MG63 (cell line): ENCODE measurements around the gene ATP6V1C2. TPM values are rescaled to one million over a fixed set of nuclear protein-coding genes. Genes with fewer than 3 reads are reported as not detected.

ENCODE experiments used
- DNase-seq: peaks from one replicate; pipeline ENCODE4 v3.0.0-alpha.2; 2020
- H3K27me3 ChIP-seq: fragments of 250-450 bp; sonication (Bioruptor Pico); 2 replicates; pipeline ENCODE4 v1.5.1; 2020; ENCODE audit warnings: mild to moderate bottlenecking, moderate library complexity
- H3K36me3 ChIP-seq: fragments of 250-450 bp; sonication (Bioruptor Pico); 2 replicates; pipeline ENCODE4 v1.5.1; 2020; ENCODE audit warnings: mild to moderate bottlenecking, moderate library complexity
- H3K4me3 ChIP-seq: fragments of 250-450 bp; sonication (Bioruptor Pico); 2 replicates; pipeline ENCODE4 v1.5.1; 2020; ENCODE audit warnings: mild to moderate bottlenecking, moderate library complexity
- H3K9me3 ChIP-seq: fragments of 250-450 bp; sonication (Bioruptor Pico); 2 replicates; pipeline ENCODE4 v1.5.1; 2020; ENCODE audit warnings: mild to moderate bottlenecking, moderate library complexity
- total RNA-seq: library from RNA; depleted of rRNA; stranded (reverse); fragments of >200 nt; shearing (Covaris generic); gene quantifications from 2 replicates; pipeline ENCODE4 v1.2.3, GENCODE V29; 2014; ENCODE audit warnings: low replicate concordance; rRNA removed

The ATP6V1C2 gene
- total RNA-seq, 1 experiment from 2014 or later, result not detected

GRCh38 chr2:10830641-10831399, 109.4 kb downstream of the ATP6V1C2 start:
- Histone ChIP-seq H3K27me3 (no peaks in the 10 kb centered on the region), H3K9me3 (no peaks in the 10 kb centered on the region), H3K4me3 (no peak overlapping the region), H3K36me3 (no peaks in the 10 kb centered on the region)
- no peak for DNase-seq

- no peak overlapping the region for H3K4me3 ChIP-seq
- no peaks in the 10 kb centered on the region for H3K36me3 ChIP-seq
- no peak for DNase-seq
- no peaks in the 10 kb centered on the region for H3K9me3 ChIP-seq
- no peaks in the 10 kb centered on the region for H3K27me3 ChIP-seq
Measured at GRCh38 chr2:10831400-10831985, 110.1 kb downstream of the ATP6V1C2 start.

- peak; percentile 72 for DNase-seq
- Histone ChIP-seq H3K36me3 (no peaks in the 10 kb centered on the region), H3K9me3 (no peaks in the 10 kb centered on the region), H3K27me3 (no peaks in the 10 kb centered on the region), H3K4me3 (no peak overlapping the region)
Measured at GRCh38 chr2:10832203-10832936, 110.9 kb downstream of the ATP6V1C2 start.

- no peaks in the 10 kb centered on the region for H3K27me3 ChIP-seq
- no peaks in the 10 kb centered on the region for H3K9me3 ChIP-seq
- no peak for DNase-seq
- H3K4me3 ChIP-seq, result no peak overlapping the region
- no peaks in the 10 kb centered on the region for H3K36me3 ChIP-seq
Measured at GRCh38 chr2:10833021-10833420, 111.6 kb downstream of the ATP6V1C2 start.

- DNase-seq, result peak; percentile 36
- Histone ChIP-seq H3K27me3 (no peaks in the 10 kb centered on the region), H3K36me3 (no peaks in the 10 kb centered on the region)
Measured at GRCh38 chr2:10834068-10834655, 112.7 kb downstream of the ATP6V1C2 start.

More at GRCh38 chr2:10834068-10834655, 112.7 kb downstream of the ATP6V1C2 start:
- no peaks in the 10 kb centered on the region for H3K9me3 ChIP-seq
- no peak overlapping the region for H3K4me3 ChIP-seq

Other genes with a start within 250 kb of the ATP6V1C2 start
- gene NOL10, start 31.7 kb upstream of the ATP6V1C2 start, total RNA-seq, result 49.4 and 57.3 TPM in 2 replicates
- gene PDIA6, start 91.2 kb downstream of the ATP6V1C2 start, total RNA-seq, result 548 and 558 TPM in 2 replicates
- gene KCNF1, start 190.3 kb downstream of the ATP6V1C2 start, total RNA-seq, result 1.3 and 6.8 TPM in 2 replicates